ENCODE data around the gene SUSD6.
"Not testable (repeated sequence)": the region's sequence is repeated elsewhere in the genome, so short reads cannot be mapped to it uniquely, and the experiment has no call there.

The SUSD6 gene

DNA sequence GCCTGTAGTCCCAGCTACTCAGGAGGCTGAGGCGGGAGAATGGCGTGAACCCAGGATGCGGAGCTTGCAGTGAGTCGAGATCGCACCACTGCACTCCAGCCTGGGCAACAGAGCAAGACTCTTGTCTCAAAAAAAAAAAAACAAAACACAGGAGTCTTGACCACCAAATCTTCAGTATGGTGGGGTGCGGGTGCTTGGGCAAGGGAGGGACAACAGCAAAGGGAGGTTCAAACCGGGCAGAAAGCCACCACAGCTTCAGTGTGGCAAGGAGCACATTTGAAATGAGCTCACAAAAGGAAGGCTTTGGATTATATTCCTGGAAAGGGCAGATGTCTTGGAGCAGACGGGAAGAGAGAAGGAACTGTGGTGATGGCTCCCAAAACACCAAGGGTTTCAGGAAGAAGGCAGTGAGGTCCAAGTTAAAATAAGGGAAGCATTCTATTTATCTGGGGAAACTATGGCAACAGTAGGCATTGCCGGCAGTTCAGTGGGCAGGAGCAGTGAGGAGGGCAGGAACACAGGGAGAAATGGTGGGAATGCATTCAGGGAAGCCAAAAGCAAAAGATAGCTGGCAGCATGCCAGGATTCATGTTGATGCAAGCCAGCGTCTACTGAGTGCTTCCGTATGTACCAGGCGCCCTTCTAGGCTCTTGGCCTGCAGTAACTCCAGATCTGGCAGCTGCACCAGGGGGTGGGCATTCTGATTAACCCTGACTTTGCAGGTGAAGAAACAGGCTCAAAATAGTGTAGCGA, 104.5 kb downstream of the SUSD6 start:
- no peak for DNase-seq

GRCh38 chr14:69716478-69717187, 105.2 kb downstream of the SUSD6 start:
- no peak for DNase-seq

GRCh38 chr14:69718614-69719013, 107.2 kb downstream of the SUSD6 start:
- not testable (repeated sequence) for DNase-seq

- DNase-seq = no peak
These were observed 108.1 kb downstream of the SUSD6 start for GRCh38 chr14:69719501-69719951.

DNA sequence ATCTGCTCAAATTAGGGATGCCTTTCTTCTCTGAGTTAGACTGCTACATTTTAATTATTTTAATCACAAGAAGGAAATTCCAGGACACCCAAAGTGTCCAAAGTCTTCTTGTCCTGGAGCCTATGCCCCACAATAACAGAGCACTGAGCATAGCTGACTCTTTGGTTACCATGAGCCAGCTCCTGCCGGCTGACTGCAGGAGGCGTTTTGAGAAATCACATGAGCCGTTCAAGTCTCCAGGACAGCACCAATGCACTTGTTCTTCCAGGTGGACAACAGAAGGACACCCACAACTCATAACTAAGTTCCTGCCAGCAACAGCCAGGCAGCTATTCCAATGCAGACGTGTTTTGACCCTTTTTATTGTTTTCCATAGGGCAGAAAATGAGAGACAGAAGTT, 109.5 kb downstream of the SUSD6 start:
- no peak for DNase-seq

DNA sequence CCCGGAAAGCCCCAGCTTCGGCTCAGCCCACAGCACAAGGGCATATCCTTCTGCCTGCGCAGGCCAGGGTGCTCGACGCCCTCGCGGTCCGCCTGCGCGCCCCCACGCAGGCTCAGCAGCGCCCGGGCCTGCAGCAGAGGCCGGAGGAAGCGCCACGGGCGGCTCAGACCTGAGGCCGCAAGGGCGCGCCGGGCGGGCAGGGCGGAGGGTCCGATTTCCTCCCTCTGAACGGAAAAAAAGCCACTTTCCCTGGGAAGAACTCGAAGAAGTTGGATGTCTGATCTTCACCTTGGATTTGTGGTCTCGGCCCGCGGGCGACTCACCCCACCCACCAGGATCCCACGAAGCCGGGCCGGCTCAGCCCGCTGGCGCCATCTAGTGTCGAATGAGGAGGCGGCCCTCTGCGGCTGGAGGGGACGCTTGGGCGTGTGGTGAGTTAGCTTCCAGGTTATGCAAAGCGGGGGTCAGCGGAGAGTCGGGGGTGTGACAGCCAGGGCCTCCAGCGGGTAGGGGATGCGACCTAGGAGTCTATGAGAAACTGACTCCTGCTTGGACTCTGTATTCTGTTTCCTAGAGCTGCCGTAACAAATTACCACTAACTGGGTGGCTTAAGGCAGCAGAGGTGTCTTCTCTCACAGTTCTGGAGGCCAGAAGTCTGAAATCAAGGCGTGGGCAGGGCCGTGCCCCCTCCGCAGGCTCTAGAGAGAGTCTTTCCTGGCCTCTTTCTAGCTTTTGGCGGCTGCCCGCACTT, 115.5 kb downstream of the SUSD6 start:
- DNase-seq = peak; percentile 87

DNA sequence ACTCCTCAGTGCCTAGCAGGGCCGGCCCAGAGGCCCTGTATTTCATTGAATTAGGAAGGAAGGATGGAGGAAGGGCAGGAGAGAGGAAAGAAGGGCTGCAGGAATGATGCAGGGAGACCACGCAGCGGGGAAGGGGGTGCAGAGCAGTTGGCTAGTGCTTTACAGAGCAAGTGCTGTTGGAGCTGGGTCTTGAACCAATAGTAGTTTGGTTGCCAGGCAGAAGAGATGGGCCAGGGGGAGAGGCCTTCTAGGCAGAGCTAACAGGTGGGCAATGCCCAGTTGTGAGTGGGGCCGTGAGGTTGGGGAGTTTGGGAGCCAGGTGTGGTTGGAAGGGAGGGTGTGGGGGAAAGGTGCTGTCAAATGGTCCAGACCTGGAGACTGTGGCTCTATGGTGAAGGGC, 116.5 kb downstream of the SUSD6 start:
- DNase-seq = no peak

- not testable (repeated sequence) for DNase-seq
These were observed 120.7 kb downstream of the SUSD6 start for GRCh38 chr14:69731919-69732598.

- DNase-seq = not testable (repeated sequence)
These were observed 125.0 kb downstream of the SUSD6 start for GRCh38 chr14:69736405-69736804.

DNA sequence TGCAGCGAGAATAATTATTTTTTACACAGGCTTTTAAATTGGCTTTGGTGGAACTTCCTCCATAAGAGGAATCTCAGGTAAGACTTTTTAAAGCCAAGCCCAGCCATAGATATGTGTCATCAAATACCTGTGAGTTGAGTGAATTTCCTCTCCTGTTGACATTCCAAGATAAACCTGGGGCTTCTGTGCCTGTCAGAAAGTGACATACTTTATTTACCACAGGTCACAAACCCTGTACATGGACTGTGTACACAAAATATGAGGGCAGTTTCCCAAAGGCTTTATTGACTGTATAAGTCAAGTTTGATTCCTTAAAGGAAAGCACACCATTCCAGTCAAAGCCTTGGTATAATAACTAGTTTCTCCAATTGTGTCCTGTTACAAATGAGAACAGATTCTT, 129.7 kb downstream of the SUSD6 start:
- no peak for DNase-seq

DNA sequence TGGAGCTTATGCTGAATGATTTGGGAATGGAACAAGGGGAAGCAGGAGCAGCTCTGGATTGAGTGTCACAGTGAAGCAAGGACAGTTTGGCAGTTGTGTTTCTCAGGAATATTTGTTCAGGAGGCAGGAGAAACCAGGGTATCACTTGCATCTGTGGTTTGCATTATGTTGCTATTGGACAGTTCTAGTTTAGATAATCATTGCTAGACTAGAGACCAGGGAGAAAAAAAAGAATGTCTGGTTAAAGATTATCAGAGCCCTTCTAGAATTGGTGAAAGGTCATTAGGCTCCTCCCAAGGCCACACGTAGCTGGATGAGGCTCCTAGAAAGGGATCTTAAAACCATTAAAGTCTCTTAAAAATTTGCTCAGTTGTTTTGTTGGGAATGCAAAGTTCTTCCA, 138.6 kb downstream of the SUSD6 start:
- no peak for DNase-seq

- no peak for DNase-seq
These were observed 139.1 kb downstream of the SUSD6 start for GRCh38 chr14:69750495-69750894.

GRCh38 chr14:69752773-69753172, 141.4 kb downstream of the SUSD6 start:
- no peak for DNase-seq

GRCh38 chr14:69753860-69754259, 142.5 kb downstream of the SUSD6 start:
- DNase-seq = no peak

DNA sequence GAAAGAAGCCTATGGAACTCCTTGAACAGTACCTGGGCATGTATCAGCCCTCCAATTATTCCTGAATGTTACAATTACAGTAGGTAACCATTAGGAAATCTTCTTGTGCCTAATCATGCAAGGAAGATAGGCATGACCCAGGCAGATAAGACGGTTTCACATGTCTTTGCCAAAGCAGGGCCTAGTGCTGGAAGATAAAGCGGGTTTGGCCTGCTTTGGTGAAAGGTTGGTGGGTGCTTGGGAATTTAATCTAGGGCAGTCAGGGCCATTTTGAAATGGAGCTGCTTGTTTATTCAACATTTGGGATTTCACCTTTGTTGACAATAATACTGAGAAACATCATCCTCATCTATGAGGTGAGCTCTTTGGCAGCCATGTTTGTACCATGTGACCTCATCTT, 143.1 kb downstream of the SUSD6 start:
- no peak for DNase-seq

GRCh38 chr14:69755296-69755695, 143.9 kb downstream of the SUSD6 start:
- no peak for DNase-seq

DNA sequence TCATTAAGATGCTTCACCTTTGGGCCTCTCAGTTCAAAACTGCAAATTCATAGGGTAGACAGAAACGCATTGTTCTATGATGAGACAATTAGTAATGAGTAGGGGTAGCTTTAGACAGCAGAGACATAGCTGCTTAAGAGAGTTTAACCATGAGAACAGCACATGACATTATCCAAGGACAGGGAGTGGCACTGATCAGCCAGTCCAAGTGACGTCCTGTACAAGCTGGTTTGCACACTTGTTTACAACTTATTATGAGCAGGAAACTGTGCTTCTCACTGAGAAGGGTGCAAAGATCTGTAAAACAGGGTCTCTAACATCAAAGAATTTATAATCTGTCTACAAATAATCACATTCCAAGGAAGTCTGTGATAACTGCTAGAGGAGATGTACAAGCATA, 144.4 kb downstream of the SUSD6 start:
- DNase-seq = no peak

- DNase-seq = no peak
These were observed 144.9 kb downstream of the SUSD6 start for GRCh38 chr14:69756298-69756697.

GRCh38 chr14:69760810-69761209, 149.4 kb downstream of the SUSD6 start:
- DNase-seq = no peak

DNA sequence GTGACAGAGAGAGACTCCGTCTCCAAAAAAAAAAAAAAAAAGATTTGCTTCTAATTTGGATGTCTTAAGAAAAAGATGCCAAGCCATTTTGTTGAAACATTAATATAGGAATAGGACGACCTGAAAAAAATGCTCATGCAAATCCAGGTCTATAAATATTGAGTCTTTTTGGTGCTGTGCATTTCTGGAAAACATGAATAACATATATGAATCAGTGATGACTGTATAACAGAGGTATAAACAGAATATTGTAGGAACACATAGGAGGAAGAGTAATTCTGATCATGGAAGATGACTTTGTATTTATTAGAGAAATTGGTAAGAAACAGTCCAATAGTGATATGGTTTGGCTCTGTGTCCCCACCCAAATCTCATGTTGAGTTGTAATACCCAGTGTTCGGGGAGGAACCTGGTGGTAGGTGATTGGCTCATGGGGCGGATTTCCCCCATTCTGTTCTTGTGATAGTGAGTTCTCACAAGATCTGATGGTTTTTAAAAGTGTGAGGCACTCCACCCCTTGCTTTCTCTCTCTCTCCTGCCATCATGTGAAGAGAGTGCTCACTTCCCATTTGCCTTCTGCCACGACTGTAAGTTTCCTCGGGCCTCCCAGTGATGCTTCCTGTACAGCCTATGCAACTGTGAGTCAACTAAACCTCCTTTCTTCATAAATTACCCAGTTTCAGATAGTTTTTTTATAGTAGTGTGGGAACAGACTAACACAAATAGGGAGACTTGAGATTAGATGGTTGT, 152.5 kb downstream of the SUSD6 start:
- no peak for DNase-seq

Data from activated T-cell treated with anti-CD3 and anti-CD28 coated beads, Interleukin-2, amount 50 U/mL, for 1 hour (primary cell).